HG02642 (cell line): ENCODE results near the gene TRMO.

Experiments
- ATAC-seq: cut with Tn5 transposase; IDR thresholded peaks from one replicate; pipeline ENCODE4 v1.9.1; 2021; ENCODE audit warnings: mild to moderate bottlenecking; ENCODE audit not compliant: unreplicated experiment, poor library complexity

TRMO gene

GRCh38 chr9:97940233-97940632, 17.9 kb upstream of the TRMO start:
- no peak for ATAC-seq

- ATAC-seq = peak; percentile 62
Observed at GRCh38 chr9:97938081-97938644, 15.9 kb upstream of the TRMO start, which contains the start of gene HEMGN. HEMGN (minus strand) TSS chr9:97938172; CDS start chr9:97938136, 36 bp downstream.

GRCh38 chr9:97936998-97937397, 14.7 kb upstream of the TRMO start:
- no peak for ATAC-seq

- ATAC-seq = no peak
Observed at GRCh38 chr9:97935276-97935675, 13.0 kb upstream of the TRMO start.

- no peak for ATAC-seq
Observed at GRCh38 chr9:97934321-97935115, 12.2 kb upstream of the TRMO start.

GRCh38 chr9:97933297-97933998, 11.1 kb upstream of the TRMO start:
- no peak for ATAC-seq

GRCh38 chr9:97930972-97931371, 8.7 kb upstream of the TRMO start:
- ATAC-seq = no peak

- no peak for ATAC-seq
Observed at GRCh38 chr9:97928986-97929604, 6.8 kb upstream of the TRMO start.

- no peak for ATAC-seq
Observed at GRCh38 chr9:97925497-97926334, 3.4 kb upstream of the TRMO start.

- ATAC-seq = no peak
Observed at GRCh38 chr9:97924386-97924785, 2.1 kb upstream of the TRMO start.

- peak; percentile 25 for ATAC-seq
Observed at GRCh38 chr9:97923529-97924108, 1.3 kb upstream of the TRMO start.

- no peak for ATAC-seq
Observed at GRCh38 chr9:97919217-97919813, 3.0 kb downstream of the TRMO start.

GRCh38 chr9:97918611-97919010, 3.7 kb downstream of the TRMO start:
- ATAC-seq = no peak

GRCh38 chr9:97911970-97912369, 10.3 kb downstream of the TRMO start:
- ATAC-seq = no peak

- ATAC-seq = no peak
Observed at GRCh38 chr9:97911528-97911927, 10.8 kb downstream of the TRMO start.

- ATAC-seq = no peak
Observed at GRCh38 chr9:97910357-97910756, 11.9 kb downstream of the TRMO start.

- no peak for ATAC-seq
Observed at GRCh38 chr9:97908705-97909104, 13.6 kb downstream of the TRMO start.

- no peak for ATAC-seq
Observed at GRCh38 chr9:97907632-97908031, 14.7 kb downstream of the TRMO start.

- no peak for ATAC-seq
Observed at GRCh38 chr9:97907046-97907445, 15.3 kb downstream of the TRMO start.
